HEK293T (cell line): ENCODE data around the gene NTF3.

Experiments used
- ARNT ChIP-seq: fragments of 450-650 bp; IDR thresholded peaks from 2 replicates; pipeline ENCODE4 v1.6.1; 2017; ENCODE audit warnings: mild to moderate bottlenecking
- BHLHE40 ChIP-seq: fragments of 450-650 bp; IDR thresholded peaks from 2 replicates; pipeline ENCODE4 v1.6.1; 2016; ENCODE audit warnings: mild to moderate bottlenecking, moderate library complexity, borderline replicate concordance
- CTBP1 ChIP-seq: fragments of 450-650 bp; IDR thresholded peaks from 2 replicates; pipeline ENCODE4 v1.6.1; 2016; ENCODE audit warnings: borderline replicate concordance
- ELF4 ChIP-seq: fragments of 450-650 bp; IDR thresholded peaks from 2 replicates; pipeline ENCODE4 v1.6.1; 2017; ENCODE audit warnings: antibody characterized with exemption
- FOXA1 ChIP-seq: fragments of 450-650 bp; IDR thresholded peaks from 2 replicates; pipeline ENCODE4 v1.6.1; 2016; ENCODE audit warnings: mild to moderate bottlenecking
- FOXM1 ChIP-seq: fragments of 450-650 bp; IDR thresholded peaks from 2 replicates; pipeline ENCODE4 v1.6.1; 2017; ENCODE audit warnings: mild to moderate bottlenecking, borderline replicate concordance
- NFRKB ChIP-seq: fragments of 450-650 bp; IDR thresholded peaks from 2 replicates; pipeline ENCODE4 v1.6.1; 2016; ENCODE audit warnings: mild to moderate bottlenecking, moderate library complexity
- SP1 ChIP-seq: fragments of 450-650 bp; IDR thresholded peaks from 2 replicates; pipeline ENCODE4 v1.6.1; 2017
- SUZ12 ChIP-seq: fragments of 450-650 bp; IDR thresholded peaks from 2 replicates; pipeline ENCODE4 v1.6.1; 2016; ENCODE audit warnings: mild to moderate bottlenecking
- TARDBP ChIP-seq: fragments of 450-650 bp; IDR thresholded peaks from 2 replicates; pipeline ENCODE4 v1.6.1; 2016
- ZNF384 ChIP-seq: fragments of 450-650 bp; IDR thresholded peaks from 2 replicates; pipeline ENCODE4 v1.6.1; 2016
- TF ChIP-seq, protein P1 (sequence below): fragments of 450-650 bp; IDR thresholded peaks from 2 replicates; pipeline ENCODE4 v1.6.1; 2016

DNA sequence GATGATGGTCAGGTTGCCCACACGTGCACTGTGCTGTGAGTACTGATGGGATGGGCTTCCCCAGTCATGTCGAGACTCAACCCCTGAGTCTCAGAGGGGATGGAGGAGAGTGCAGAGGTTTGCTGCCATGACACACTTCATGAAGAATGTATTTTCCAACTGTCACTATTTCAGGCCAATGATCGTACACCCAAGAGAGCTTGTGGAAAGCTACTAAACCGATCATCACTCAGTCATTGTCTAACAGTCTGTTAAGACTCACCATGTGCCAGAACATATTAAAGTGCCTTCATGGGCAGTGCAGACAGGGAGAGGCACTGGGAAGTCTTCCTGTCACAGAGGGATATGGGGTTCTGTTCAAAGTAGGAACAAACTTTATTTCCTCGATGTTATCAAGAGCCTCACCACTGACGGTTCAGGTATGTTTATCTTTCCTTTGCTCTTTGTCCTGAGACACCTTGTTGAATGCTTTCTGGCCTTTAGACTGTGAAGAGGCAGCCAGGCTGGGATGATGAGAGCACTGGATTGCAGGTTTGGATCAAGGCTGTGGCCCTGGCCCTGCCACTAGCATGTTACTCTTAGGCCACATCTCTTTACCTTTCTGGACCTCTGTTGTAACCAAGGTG, 41.6 kb upstream of the NTF3 start:
- TF ChIP-seq CTBP1: no peak
- TF ChIP-seq, protein P1, sequence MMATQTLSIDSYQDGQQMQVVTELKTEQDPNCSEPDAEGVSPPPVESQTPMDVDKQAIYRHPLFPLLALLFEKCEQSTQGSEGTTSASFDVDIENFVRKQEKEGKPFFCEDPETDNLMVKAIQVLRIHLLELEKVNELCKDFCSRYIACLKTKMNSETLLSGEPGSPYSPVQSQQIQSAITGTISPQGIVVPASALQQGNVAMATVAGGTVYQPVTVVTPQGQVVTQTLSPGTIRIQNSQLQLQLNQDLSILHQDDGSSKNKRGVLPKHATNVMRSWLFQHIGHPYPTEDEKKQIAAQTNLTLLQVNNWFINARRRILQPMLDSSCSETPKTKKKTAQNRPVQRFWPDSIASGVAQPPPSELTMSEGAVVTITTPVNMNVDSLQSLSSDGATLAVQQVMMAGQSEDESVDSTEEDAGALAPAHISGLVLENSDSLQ: no peak
- TF ChIP-seq FOXA1: no peak
- no peak for TF ChIP-seq BHLHE40
- no peak for TF ChIP-seq SP1
- TF ChIP-seq ZNF384: no peak
- no peak for TF ChIP-seq TARDBP
- TF ChIP-seq FOXM1: no peak
- no peak for TF ChIP-seq NFRKB
- no peak for TF ChIP-seq ELF4
- TF ChIP-seq ARNT: no peak
- TF ChIP-seq SUZ12: no peak
